Fibroblast of villous mesenchyme (primary cell): ENCODE data around the gene S100A2. TPM values are rescaled to one million over a fixed set of nuclear protein-coding genes. Genes with fewer than 3 reads are reported as not detected.

Experiments
- DNase-seq: peaks from one replicate; pipeline ENCODE4 v3.0.0-alpha.2; 2010; ENCODE audit warnings: low read depth
- H3K4me3 ChIP-seq: 2 replicates; pipeline ENCODE4 v1.5.1; 2011; ENCODE audit warnings: low read depth, mild to moderate bottlenecking, low read length
- total RNA-seq: library from RNA; depleted of rRNA; stranded (reverse); fragments of >200 nt; gene quantifications from 2 replicates; pipeline ENCODE4 v1.2.3, GENCODE V29; 2012
- TF ChIP-seq, protein P1 (sequence below): IDR thresholded peaks from 2 replicates; pipeline ENCODE4 v1.5.1; 2012; ENCODE audit warnings: low read depth, mild to moderate bottlenecking, low read length; ENCODE audit not compliant: insufficient read depth

The S100A2 gene
- total RNA-seq, 1 donor: 2.2 TPM

DNA sequence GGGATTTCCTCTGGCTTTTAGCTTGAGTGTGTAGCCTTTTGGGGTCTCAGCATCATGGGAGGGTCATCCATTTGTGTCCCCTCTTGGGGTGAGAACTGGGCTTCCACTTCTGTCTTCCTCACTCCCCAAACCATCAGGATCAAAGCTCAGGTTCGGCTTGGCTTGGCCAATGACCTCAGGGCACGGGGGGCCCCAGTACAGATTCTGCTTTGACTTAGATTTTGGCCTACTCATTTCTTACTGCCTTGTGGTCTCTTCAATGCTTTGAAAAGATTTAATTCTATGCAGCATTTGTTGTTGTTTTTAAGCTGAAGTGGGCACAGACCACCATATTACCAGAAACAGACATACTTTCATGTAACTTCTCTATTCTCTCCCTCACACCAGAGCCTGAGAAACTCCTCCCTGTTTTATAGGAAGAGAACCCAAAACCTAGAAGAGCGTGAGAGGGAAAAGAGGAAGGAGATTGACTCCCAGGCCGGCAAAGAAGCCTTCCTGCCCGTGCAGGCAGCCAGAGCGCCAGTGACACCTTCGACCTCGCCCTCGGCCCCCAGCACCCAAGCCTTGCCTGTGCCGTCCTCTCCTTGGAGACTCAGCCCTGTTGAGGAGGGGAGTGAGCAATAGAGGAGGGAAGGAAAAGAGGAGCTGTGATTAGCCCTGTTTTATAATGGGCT lies 14.7 kb downstream of the S100A2 start:
- no peak for DNase-seq
- H3K4me3 ChIP-seq: no peak overlapping the region
- TF ChIP-seq, protein P1, sequence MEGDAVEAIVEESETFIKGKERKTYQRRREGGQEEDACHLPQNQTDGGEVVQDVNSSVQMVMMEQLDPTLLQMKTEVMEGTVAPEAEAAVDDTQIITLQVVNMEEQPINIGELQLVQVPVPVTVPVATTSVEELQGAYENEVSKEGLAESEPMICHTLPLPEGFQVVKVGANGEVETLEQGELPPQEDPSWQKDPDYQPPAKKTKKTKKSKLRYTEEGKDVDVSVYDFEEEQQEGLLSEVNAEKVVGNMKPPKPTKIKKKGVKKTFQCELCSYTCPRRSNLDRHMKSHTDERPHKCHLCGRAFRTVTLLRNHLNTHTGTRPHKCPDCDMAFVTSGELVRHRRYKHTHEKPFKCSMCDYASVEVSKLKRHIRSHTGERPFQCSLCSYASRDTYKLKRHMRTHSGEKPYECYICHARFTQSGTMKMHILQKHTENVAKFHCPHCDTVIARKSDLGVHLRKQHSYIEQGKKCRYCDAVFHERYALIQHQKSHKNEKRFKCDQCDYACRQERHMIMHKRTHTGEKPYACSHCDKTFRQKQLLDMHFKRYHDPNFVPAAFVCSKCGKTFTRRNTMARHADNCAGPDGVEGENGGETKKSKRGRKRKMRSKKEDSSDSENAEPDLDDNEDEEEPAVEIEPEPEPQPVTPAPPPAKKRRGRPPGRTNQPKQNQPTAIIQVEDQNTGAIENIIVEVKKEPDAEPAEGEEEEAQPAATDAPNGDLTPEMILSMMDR: no peak

DNA sequence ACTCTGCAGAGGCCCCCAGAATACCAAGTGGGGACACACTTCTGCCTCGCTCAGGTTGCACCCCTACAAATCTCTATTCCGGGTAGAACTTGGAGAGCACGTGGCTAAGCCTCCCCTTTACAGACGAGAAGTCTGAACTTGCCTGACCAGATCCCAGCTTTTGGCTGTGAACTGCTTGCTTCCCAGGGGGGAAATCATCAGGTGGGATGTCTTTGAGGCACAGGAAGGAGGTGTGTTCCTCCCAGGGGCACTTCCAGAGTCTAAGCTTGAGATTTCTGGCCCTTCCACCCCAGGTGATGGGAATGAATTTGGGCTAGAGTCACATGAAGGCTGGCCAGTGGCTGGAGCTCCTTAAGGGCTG lies 15.3 kb downstream of the S100A2 start:
- TF ChIP-seq, protein P1: no peak
- H3K4me3 ChIP-seq: no peak overlapping the region
- DNase-seq: no peak

DNA sequence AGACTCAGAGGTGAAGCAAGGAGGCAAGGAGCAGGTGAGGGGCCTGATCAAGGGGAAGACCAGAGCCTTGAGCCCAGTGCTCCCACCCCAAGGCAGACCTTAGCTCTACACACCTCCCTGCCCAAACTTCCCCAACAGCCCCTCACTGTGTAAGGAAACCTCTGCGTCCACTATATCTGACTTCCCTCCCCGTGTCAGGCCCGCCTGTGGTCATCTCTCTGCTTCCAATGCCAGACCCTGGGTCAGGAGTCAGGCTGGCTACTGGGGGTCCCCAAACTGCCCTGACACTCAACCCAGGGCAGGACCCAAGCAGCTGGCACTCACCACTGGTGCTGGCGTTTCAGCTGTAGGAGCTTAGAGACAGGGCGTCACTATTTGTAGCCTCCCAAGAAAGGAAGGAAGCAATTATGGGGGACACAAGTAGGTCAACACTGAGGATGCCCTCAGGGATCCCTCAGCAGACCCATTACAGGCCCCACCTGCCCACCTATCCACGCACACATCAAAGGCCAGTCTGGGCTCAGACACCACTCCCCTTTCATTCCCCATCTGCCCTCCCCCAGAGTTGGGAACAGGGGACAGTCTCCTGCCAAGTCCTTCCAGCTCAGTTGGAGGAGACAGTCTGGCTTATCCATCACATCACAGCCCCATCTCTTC lies 15.8 kb downstream of the S100A2 start:
- TF ChIP-seq, protein P1: no peak
- DNase-seq: no peak
- no peak overlapping the region for H3K4me3 ChIP-seq

DNA sequence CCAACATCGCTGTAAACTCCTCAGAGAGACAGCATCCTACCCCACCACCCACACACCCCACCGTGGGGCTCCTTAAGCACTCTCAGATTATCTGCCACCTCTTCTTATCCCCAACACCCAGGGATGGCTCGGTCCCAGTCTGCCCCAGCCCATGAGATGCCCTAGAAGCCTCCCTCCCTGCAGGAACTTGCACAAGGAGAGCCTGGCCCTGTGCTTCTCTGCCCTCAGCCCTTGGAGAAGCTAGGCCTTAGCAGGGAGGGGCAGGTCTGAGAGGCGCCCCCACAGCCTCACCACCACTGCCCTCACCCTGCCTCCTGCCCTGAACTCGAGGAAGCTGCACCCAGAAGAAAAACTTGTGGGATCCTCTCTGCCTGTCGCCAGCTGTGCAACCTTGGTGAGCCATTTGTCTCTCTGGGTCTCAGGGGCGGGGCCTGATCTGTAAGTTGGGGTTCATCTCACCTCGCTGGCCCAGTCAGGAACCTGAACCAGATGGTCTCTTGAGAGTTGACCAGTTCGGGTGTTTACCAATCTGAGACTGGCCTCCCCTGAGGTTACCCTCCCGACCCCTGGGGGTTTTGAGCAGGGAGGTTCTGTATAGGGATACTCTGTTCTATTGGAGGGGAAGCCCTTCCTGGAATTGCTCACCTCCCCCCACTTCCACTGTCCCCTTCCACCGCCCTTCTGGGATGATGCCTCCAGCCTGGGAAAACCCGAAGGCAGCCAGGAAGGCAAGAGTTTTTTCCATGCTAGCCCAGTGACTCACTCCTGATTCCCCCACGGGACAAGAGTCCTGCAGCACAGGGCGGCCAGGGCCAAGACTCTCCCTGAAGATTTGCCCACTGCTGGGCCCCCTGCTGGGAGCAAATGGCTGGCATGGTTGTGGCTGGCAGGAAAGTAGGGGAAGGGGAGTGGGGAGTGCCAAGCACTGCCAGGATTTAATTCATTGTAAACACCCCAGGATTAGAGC lies 16.6 kb downstream of the S100A2 start, which contains the start of gene S100A3:
Gene S100A3 (minus strand): TSS at position 537 of the 967 bp plus-strand sequence. CDS start 773 bp downstream, outside the sequence.
- DNase-seq: peak; percentile 92
- no peak within 1 kb of the TSS for H3K4me3 ChIP-seq
- TF ChIP-seq, protein P1: peak; percentile 42

DNA sequence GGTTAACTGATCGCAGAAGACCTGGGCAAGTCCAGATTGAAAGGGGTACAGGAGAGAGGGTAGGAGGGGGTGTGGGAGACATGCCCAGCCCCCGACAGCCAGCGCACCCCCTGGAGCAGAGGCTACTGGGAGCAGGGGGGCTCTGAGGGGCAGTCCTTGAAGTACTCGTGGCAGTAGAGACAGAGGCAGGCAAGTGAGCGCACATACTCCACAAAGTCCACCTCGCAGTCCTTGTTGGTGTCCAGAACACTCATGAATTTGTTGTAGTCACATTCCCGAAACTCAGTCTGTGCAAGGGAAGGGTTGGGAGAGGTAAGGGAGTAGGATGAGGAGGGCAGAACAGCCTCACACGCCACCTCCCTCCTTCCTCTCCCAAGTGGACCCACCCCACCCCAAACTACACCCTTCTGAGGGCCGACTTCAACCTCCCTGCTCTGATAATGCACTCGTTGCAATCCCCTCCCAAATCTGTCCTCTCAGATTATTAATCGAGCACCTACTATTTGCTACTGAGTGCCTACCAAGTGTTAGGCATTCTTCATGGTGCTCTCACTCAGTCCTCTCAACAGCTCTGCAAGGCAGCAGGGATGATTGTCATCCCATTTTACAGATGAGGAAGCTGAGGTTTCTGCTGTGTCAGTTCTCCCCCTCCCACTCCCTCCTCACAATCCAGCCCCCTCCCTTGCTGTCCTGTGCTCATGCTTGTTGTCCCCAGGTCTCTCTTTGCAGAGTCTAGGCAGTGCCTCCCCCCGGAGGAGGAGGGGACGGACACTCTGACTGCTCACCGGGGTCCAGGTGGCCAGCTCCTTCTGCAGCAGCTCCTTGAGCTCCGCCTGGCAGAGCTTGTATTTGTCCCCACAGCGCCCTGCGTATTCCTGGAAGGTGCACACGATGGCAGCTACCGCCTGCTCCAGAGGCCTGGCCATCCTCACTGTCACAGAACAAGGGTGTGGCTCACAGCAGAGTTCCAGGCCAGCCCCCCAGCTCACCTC lies 17.8 kb downstream of the S100A2 start:
- H3K4me3 ChIP-seq: no peak overlapping the region
- TF ChIP-seq, protein P1: no peak
- DNase-seq: peak; percentile 40
